ENCODE measurements around the gene ORC2. TPM values are rescaled to one million over a fixed set of nuclear protein-coding genes. Genes with fewer than 3 reads are reported as not detected.

The ORC2 gene
- total RNA-seq, 1 donor from 2014 or later: 28.2 TPM

- no peak overlapping the region for H3K4me3 Mint-ChIP-seq (ENCODE audit: unreplicated experiment)
- TF ChIP-seq CTCF (IDR thresholded peaks at IDR 0.05; ENCODE audit: partially characterized antibody, unreplicated experiment): no peak
- peaks cover 2% of the 10 kb centered on the region for H3K27me3 Mint-ChIP-seq (ENCODE audit: unreplicated experiment)
- no peaks in the 10 kb centered on the region for H3K36me3 Mint-ChIP-seq (ENCODE audit: unreplicated experiment)
- DNase-seq: no peak
- no peak overlapping the region for H3K27ac Mint-ChIP-seq (ENCODE audit: unreplicated experiment)
- H3K4me1 Mint-ChIP-seq (ENCODE audit: low read depth, unreplicated experiment): no peaks in the 10 kb centered on the region
- H3K9me3 Mint-ChIP-seq (ENCODE audit: unreplicated experiment): no peaks in the 10 kb centered on the region
Measured at GRCh38 chr2:200871151-200871550, 92.3 kb downstream of the ORC2 start.

GRCh38 chr2:200869014-200869413 lies 94.4 kb downstream of the ORC2 start:
- H3K4me1 Mint-ChIP-seq (ENCODE audit: low read depth, unreplicated experiment): peaks cover 2% of the 10 kb centered on the region
- TF ChIP-seq CTCF (IDR thresholded peaks at IDR 0.05; ENCODE audit: partially characterized antibody, unreplicated experiment): no peak
- H3K27ac Mint-ChIP-seq (ENCODE audit: unreplicated experiment): no peak overlapping the region

GRCh38 chr2:200864176-200865034 lies 99.1 kb downstream of the ORC2 start, which contains the start of gene CLK1:
Gene CLK1 (minus strand): TSS chr2:200864658. CDS start chr2:200861862, 2,796 bp downstream.
- H3K27me3 Mint-ChIP-seq (ENCODE audit: unreplicated experiment): peaks cover 6% of the 10 kb centered on the region
- peak; percentile 94 for DNase-seq
- peak within 1 kb of the TSS; percentile 100 for H3K27ac Mint-ChIP-seq (ENCODE audit: unreplicated experiment)
- H3K36me3 Mint-ChIP-seq (ENCODE audit: unreplicated experiment): peaks cover 4% of the 10 kb centered on the region
- TF ChIP-seq CTCF (IDR thresholded peaks at IDR 0.05; ENCODE audit: partially characterized antibody, unreplicated experiment): no peak
- peaks cover 19% of the 10 kb centered on the region for H3K4me1 Mint-ChIP-seq (ENCODE audit: low read depth, unreplicated experiment)
- H3K9me3 Mint-ChIP-seq (ENCODE audit: unreplicated experiment): peaks cover 12% of the 10 kb centered on the region
- peak within 1 kb of the TSS; percentile 96 for H3K4me3 Mint-ChIP-seq (ENCODE audit: unreplicated experiment)

More at GRCh38 chr2:200869014-200869413, 94.4 kb downstream of the ORC2 start:
- Mint-ChIP-seq H3K36me3 (ENCODE audit: unreplicated experiment) (peaks cover under 1% of the 10 kb centered on the region), H3K27me3 (ENCODE audit: unreplicated experiment) (peaks cover 2% of the 10 kb centered on the region), H3K4me3 (ENCODE audit: unreplicated experiment) (no peak overlapping the region), H3K9me3 (ENCODE audit: unreplicated experiment) (peaks cover 5% of the 10 kb centered on the region)
- no peak for DNase-seq

- peak overlapping the region; percentile 96 for H3K4me3 Mint-ChIP-seq (ENCODE audit: unreplicated experiment)
- DNase-seq: no peak
- no peak for TF ChIP-seq CTCF (IDR thresholded peaks at IDR 0.05; ENCODE audit: partially characterized antibody, unreplicated experiment)
- peaks cover 4% of the 10 kb centered on the region for H3K36me3 Mint-ChIP-seq (ENCODE audit: unreplicated experiment)
- peak overlapping the region; percentile 100 for H3K27ac Mint-ChIP-seq (ENCODE audit: unreplicated experiment)
- H3K4me1 Mint-ChIP-seq (ENCODE audit: low read depth, unreplicated experiment): peaks cover 22% of the 10 kb centered on the region
- H3K27me3 Mint-ChIP-seq (ENCODE audit: unreplicated experiment): peaks cover 6% of the 10 kb centered on the region
- peaks cover 12% of the 10 kb centered on the region for H3K9me3 Mint-ChIP-seq (ENCODE audit: unreplicated experiment)
Measured at GRCh38 chr2:200863782-200864175, 99.7 kb downstream of the ORC2 start.

- peak overlapping the region; percentile 96 for H3K4me3 Mint-ChIP-seq (ENCODE audit: unreplicated experiment)
- H3K36me3 Mint-ChIP-seq (ENCODE audit: unreplicated experiment): peaks cover 5% of the 10 kb centered on the region
- H3K27me3 Mint-ChIP-seq (ENCODE audit: unreplicated experiment): peaks cover 8% of the 10 kb centered on the region
- DNase-seq: peak; percentile 21
- no peak for TF ChIP-seq CTCF (IDR thresholded peaks at IDR 0.05; ENCODE audit: partially characterized antibody, unreplicated experiment)
- H3K4me1 Mint-ChIP-seq (ENCODE audit: low read depth, unreplicated experiment): peaks cover 22% of the 10 kb centered on the region
- H3K27ac Mint-ChIP-seq (ENCODE audit: unreplicated experiment): peak overlapping the region; percentile 100
- H3K9me3 Mint-ChIP-seq (ENCODE audit: unreplicated experiment): peaks cover 14% of the 10 kb centered on the region
Measured at GRCh38 chr2:200862532-200863000, 100.9 kb downstream of the ORC2 start.

Data from glutamatergic neuron (in vitro differentiated cells).